Right lobe of liver (tissue), 6 donors: ENCODE measurements around the gene STK11IP. TPM values are rescaled to one million over a fixed set of nuclear protein-coding genes. Genes with fewer than 3 reads are reported as not detected.

Experiments used
- ATAC-seq, 4 donors: fragments of 200-7000 bp; cut with Tn5 transposase; one replicate each; pipeline ENCODE4 v1.9.1; 2020; ENCODE audit warnings: mild to moderate bottlenecking in 4 of 4, moderate library complexity in 4 of 4
- DNase-seq, 3 donors: peaks; one replicate each; pipeline ENCODE4 v3.0.0-alpha.2; 2020
- H3K27ac ChIP-seq, 3 donors: fragments of 200-600 bp; one replicate each; pipeline ENCODE4 v1.8.0; 2022
- H3K27me3 ChIP-seq, 2 donors: fragments of 200-600 bp; one replicate each; pipeline ENCODE4 v1.8.0; 2022
- H3K36me3 ChIP-seq, 4 donors: fragments of 200-600 bp; sonication (generic) in 1 of 4; one replicate each; pipeline versions ENCODE4 v1.5.1 to v1.8.0; 2017 to 2022; ENCODE audit warnings: control low read depth in 1 of 4
- H3K4me1 ChIP-seq, 4 donors: fragments of 200-600 bp; sonication (generic) in 1 of 4; one replicate each; pipeline versions ENCODE4 v1.5.1 to v1.8.0; 2017 to 2022; ENCODE audit warnings: control low read depth in 1 of 4
- H3K4me3 ChIP-seq, 3 donors: fragments of 200-600 bp; one replicate each; pipeline ENCODE4 v1.8.0; 2022
- H3K9me3 ChIP-seq, 4 donors: fragments of 200-600 bp; sonication (generic) in 1 of 4; one replicate each; pipeline versions ENCODE4 v1.5.1 to v1.8.0; 2017 to 2022; ENCODE audit warnings: control low read depth in 1 of 4
- POLR2A ChIP-seq: fragments of 450-650 bp; IDR thresholded peaks from one replicate; pipeline ENCODE4 v1.6.1; 2017; ENCODE audit warnings: antibody characterized with exemption, mild to moderate bottlenecking
- WGBS: methylation state at CpG from one replicate; pipeline ENCODE4 v1.1.6; 2018; ENCODE audit warnings: low coverage, low lambda C conversion rate; ENCODE audit not compliant: insufficient coverage; ENCODE audit errors: missing lambda C conversion rate; 5-methylcytosine and 5-hydroxymethylcytosine counted together
- intact Hi-C, 2 donors: fragments of 100-400 bp; cut with DNase I; formaldehyde crosslinking; loops; one replicate each; pipeline versions ENCODE4 v1.11.2 to v1.14.1; 2022
- total RNA-seq, 6 experiments: library from RNA; depleted of rRNA in 2 of 6; stranded (reverse); fragments of >200 nt in 2 of 6; fragmentation: NEBNext Ultra II Directional in 3 of 6; extraction: Animal tissue kit (Norgen Biotek cat#: 25700) in 3 of 6; gene quantifications; one replicate each; pipeline versions ENCODE4 v1.1.0 to v1.2.4, GENCODE V29; 2016 to 2023
- TF ChIP-seq, protein P1 (sequence below), 4 donors: fragments of 200-600 bp in 3 of 4; fragments of 450-650 bp in 1 of 4; IDR thresholded peaks; one replicate each; pipeline versions ENCODE4 v1.5.1 to v1.8.0; 2016 to 2022; ENCODE audit warnings: antibody characterized with exemption in 4 of 4, mild to moderate bottlenecking in 2 of 4
- donor health status: DM: no; HTN: yes; CAD: no.
- donor health status: DM: no; HTN: no; CAD: no.
- donor health status: DM: no; HTN: no; CAD: no.
- donor health status: DM: no; HTN: yes; CAD: no.
- donor health status: DM: no; HTN: yes; CAD: no.

STK11IP gene
- total RNA-seq, 6 experiments from 2014 or later: 3.6 to 10.8 (median 6.6) TPM

DNA sequence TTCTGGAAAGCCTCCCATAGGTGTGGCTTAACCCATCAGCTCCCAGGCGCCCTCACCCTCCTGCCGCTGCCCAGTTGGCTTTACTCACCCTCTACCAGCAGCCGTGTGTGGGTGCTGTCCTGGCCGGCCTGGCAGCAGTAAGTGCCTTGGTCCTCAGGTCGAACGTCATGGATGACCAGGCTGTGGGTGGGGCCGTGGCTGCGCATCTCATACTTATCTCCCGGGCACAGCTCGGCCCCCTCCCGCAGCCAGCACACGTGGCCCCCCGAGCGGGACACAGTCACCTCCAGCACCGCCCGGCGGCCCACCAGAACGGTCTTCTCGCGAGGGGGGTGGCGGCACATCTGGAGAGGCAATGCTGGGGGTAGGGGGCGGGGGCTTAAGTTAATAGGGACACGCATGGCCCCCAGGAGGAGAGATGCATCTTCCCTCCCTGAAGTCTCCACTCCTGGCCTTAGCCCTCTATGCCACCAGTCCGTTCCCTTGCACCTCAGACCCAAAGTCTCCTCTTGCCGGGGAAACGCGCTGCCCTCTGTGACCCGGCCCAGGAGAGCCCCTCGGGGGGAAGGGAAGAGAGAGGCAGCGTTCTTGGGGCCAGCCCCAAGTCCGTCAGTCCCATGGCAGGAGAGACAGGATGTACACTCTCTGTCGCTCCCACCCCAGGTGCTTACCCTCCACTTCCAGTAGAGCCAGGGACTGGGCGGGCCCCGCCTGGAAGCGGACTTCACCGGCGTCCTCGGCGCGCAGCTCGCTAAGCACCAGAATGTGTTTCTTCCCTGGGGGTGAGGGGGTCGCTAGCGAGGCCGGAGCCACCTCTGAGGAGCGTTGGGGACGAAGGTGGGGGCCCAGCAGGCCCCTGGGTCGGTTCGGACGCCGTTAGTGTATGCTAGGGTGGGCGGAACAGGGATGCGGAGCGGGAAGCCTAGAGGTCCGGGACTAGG is 45.9 kb upstream of the STK11IP start:
- peak overlapping the region; percentile 52 to 65 (median 65) for H3K4me3 ChIP-seq
- peak in 3 of 4 donors; percentile 4 to 5 (median 4) for ATAC-seq
- H3K27me3 ChIP-seq: no peaks in the 10 kb centered on the region

DNA sequence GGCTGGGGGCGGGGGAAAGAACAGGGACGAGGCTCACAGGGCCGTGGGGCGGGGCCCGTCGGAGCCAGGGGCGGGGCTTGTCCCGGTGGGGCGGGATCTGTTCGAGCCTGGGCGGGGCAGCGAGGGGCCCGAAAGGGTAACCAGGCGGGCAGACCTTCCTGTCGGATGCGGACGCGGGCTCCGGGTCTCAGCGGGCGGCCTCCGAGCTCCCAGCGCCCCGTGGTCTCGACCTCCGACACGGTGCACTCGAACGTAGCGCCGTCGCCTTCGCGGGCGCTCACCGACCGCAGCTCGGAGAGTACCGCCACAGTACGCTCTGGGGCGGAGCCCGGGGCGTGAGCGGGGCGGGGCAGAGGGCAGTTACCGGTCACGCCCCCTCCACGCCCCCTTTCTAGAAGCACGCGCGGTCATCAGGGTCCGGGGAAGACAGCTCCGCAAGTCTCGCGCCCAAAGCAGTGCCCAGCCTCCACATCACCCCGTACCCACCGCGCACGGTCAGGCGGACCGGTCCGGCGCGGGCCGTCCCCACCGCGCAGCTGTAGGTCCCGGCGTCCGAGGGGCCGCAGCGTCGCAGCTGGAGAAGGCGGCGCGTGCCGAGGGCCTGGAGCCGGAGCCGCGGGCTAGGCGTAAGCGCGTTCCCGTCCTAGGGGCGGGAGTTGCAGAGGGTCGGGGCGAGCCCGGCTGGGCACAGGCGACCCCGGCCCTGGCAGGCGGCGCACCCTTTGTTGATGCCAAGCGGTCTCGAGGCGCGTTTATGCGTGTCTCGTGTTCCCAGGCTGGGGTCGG is 45.1 kb upstream of the STK11IP start:
- Histone ChIP-seq H3K9me3 (no peaks in the 10 kb centered on the region), H3K27me3 (no peaks in the 10 kb centered on the region), H3K27ac (no peak overlapping the region), H3K4me3 (peak overlapping the region; percentile 52 to 65 (median 65)), H3K4me1 (peaks cover 0 to 10% (median 0%) of the 10 kb centered on the region in 4 donors), H3K36me3 (no peaks in the 10 kb centered on the region)
- 3% methylated on average over 15 of the region's 99 CpGs for WGBS
- peak; percentile 86 to 90 (median 87) for DNase-seq
- ATAC-seq: peak; percentile 94 to 97 (median 96)
- intact Hi-C loops: no loop called here
- no peak for TF ChIP-seq POLR2A
- TF ChIP-seq, protein P1, sequence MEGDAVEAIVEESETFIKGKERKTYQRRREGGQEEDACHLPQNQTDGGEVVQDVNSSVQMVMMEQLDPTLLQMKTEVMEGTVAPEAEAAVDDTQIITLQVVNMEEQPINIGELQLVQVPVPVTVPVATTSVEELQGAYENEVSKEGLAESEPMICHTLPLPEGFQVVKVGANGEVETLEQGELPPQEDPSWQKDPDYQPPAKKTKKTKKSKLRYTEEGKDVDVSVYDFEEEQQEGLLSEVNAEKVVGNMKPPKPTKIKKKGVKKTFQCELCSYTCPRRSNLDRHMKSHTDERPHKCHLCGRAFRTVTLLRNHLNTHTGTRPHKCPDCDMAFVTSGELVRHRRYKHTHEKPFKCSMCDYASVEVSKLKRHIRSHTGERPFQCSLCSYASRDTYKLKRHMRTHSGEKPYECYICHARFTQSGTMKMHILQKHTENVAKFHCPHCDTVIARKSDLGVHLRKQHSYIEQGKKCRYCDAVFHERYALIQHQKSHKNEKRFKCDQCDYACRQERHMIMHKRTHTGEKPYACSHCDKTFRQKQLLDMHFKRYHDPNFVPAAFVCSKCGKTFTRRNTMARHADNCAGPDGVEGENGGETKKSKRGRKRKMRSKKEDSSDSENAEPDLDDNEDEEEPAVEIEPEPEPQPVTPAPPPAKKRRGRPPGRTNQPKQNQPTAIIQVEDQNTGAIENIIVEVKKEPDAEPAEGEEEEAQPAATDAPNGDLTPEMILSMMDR (IDR thresholded peaks at IDR 0.05): no peak

More for the DNA sequence above, 45.9 kb upstream of the STK11IP start:
- intact Hi-C loops: no loop called here
- no peaks in the 10 kb centered on the region for H3K9me3 ChIP-seq
- TF ChIP-seq, protein P1 (IDR thresholded peaks at IDR 0.05): no peak
- TF ChIP-seq POLR2A: no peak
- H3K27ac ChIP-seq: no peak overlapping the region
- 10% methylated on average over 3 of the region's 54 CpGs for WGBS
- DNase-seq: no peak
- no peaks in the 10 kb centered on the region for H3K36me3 ChIP-seq
- H3K4me1 ChIP-seq: peaks cover 0 to 10% (median 0%) of the 10 kb centered on the region in 4 donors

- WGBS: 33% methylated on average over 4 of the region's 7 CpGs
- Histone ChIP-seq H3K9me3 (no peaks in the 10 kb centered on the region), H3K27me3 (no peaks in the 10 kb centered on the region), H3K27ac (no peak overlapping the region), H3K4me3 (peak overlapping the region; percentile 52 to 65 (median 65)), H3K36me3 (no peaks in the 10 kb centered on the region), H3K4me1 (peaks cover 0 to 10% (median 0%) of the 10 kb centered on the region in 4 donors)
- intact Hi-C loops: no loop called here
- TF ChIP-seq, protein P1 (IDR thresholded peaks at IDR 0.05): no peak
- TF ChIP-seq POLR2A: no peak
- ATAC-seq: no peak
- DNase-seq: no peak
These were observed 44.6 kb upstream of the STK11IP start for GRCh38 chr2:219553168-219553417.

GRCh38 chr2:219553463-219553963 is 44.1 kb upstream of the STK11IP start:
- H3K27ac ChIP-seq: no peak overlapping the region
- DNase-seq: no peak
- H3K4me1 ChIP-seq: peaks cover 0 to 10% (median 0%) of the 10 kb centered on the region in 4 donors
- H3K9me3 ChIP-seq: no peaks in the 10 kb centered on the region
- H3K4me3 ChIP-seq: no peak overlapping the region
- ATAC-seq: no peak
- no peaks in the 10 kb centered on the region for H3K36me3 ChIP-seq
- TF ChIP-seq, protein P1 (IDR thresholded peaks at IDR 0.05): no peak
- TF ChIP-seq POLR2A: no peak
- H3K27me3 ChIP-seq: no peaks in the 10 kb centered on the region
- intact Hi-C loops: no loop called here
- 83% methylated on average over 9 of the region's 12 CpGs for WGBS
